T47D (cell line): Measurements from ENCODE around the gene ONECUT1.
"Not testable (repeated sequence)": the region's sequence is repeated elsewhere in the genome, so short reads cannot be mapped to it uniquely, and the experiment has no call there.

Experiments used
- DNase-seq, 2 experiments: peaks; one replicate each; pipeline versions ENCODE4 v3.0.0 to v3.0.0-alpha.2; 2011 to 2012; ENCODE audit warnings: low read depth in 1 of 2, low spot score in 1 of 2
- JUND ChIP-seq: IDR thresholded peaks from 2 replicates; pipeline ENCODE4 v1.6.1; 2012; ENCODE audit warnings: low read depth
- in situ Hi-C: cut with HindIII; loops from 2 replicates; pipeline ENCODE4 v1.10.0; 2016; ENCODE audit warnings: low sequenced_read_pairs, low pct_unique_long_range_greater_than_20kb

The ONECUT1 gene

DNA sequence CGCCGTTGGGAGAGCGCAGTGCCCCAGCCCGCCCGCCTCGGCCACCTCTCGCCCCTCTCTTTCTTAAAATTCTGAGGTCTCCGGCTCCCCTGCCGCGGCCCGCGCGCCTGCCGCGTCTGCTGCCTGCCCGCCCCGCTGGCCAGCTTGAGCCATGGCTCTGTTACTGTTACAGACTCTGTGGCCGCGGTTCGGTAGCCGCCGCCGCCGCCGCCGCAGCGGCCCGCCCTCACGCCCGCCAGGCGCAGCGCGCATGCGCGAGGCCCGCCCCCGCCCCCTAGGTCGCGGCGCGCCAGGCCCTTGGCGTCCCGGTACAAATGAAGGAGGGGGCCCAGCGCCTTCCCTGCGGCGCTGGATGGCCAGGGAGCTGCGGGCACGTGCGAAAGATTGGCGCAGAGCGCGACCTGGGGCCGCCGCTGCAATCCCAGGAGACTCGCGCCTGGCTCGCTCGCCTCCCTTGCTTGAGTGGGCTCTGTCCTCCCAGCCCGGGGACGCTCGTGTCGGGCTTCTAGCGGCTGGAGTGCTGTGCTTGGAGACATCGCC, at the start of gene ONECUT1:
Gene ONECUT1, minus strand, starts transcription at position 168 of the 540 bp plus-strand sequence. CDS start 452 bp downstream, outside the sequence.
- in situ Hi-C loops, result no loop called here
- TF ChIP-seq JUND, result no peak
- DNase-seq, result peak; percentile 71 to 89

- TF ChIP-seq JUND, result no peak
- no peak for DNase-seq
- in situ Hi-C loops, result no loop called here
Observed at GRCh38 chr15:52834379-52834778, 44.2 kb upstream of the ONECUT1 start.

DNA sequence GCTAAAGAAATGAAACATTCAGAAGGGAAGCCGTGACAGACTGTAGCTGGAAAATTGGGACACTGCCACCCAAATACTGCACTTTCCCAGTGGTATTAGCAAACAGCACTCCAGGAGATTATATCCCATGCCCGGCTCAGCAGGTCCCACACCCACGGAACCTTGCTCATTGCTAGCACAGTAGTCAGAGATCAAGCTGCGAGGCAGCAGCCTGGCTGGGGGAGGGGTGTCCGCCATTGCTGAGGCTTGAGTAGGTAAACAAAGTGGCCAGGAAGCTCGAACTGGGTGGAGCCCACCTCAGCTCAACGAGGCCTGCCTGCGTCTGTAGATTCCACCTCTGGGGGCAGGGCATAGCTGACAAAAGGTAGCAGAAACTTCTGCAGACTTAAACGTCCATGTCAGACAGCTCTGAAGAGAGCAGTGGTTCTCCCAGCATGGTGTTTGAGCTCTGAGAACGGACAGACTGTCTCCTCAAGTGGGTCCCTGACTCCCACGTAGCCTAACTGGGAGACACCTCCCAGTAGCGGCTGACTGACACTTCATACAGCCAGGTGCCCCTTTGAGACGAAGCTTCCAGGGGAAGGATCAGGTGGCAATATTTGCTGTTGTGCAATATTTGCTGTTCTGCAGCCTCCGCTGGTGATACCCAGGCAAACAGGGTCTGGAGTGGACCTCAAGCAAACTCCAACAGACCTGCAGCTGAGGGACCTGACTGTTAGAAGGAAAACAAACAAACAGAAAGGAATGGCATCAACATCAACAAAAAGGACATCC, 34.2 kb upstream of the ONECUT1 start:
- DNase-seq, in situ Hi-C loops: not testable (repeated sequence)

DNA sequence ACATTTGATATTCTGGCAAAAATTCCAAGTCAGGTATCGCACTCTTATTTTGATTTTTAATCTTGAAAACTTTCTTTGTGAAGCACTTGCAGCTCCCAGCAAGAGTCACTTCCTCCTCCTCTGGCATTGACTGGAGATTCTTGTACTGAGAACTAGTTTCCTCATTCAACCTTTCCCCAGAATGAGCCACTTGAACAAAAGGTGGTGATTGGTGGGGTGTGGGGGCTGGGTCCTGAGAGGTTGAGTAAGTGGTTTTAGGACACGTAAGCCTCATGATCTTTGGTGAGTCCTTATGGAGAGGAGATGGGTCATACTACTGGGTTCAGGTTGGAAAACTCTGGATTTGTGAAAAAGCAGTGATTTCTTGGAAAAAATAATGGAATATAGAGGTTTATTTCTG, 32.3 kb upstream of the ONECUT1 start:
- in situ Hi-C loops, result no loop called here
- TF ChIP-seq JUND, result no peak

DNA sequence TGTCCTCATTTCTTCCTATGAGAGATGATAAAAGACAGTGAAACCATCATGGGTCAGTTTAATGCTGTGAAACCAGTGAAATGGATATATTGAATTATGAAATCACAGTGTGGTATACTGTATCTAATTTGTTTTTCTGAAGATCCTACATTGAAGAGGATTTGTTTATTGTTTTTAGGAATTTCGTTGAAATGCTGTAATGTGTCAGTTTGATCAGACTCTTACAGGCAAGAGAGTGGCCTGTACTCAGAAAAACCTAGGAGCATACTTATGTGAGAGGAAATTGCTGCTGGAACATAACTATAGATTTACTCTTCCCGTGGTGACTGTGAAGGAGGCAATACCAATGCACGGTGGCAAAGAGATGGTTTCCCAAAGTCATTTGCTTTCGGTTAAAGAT, 29.1 kb upstream of the ONECUT1 start:
- DNase-seq, result no peak
- in situ Hi-C loops, result no loop called here
- no peak for TF ChIP-seq JUND

More for the DNA sequence above, 32.3 kb upstream of the ONECUT1 start:
- DNase-seq, result no peak

- DNase-seq, in situ Hi-C loops: not testable (repeated sequence)
Observed at GRCh38 chr15:52815899-52816298, 25.8 kb upstream of the ONECUT1 start.

- DNase-seq, result no peak
- in situ Hi-C loops, result no loop called here
- TF ChIP-seq JUND, result no peak
Observed at GRCh38 chr15:52808996-52809395, 18.9 kb upstream of the ONECUT1 start.

- no peak for TF ChIP-seq JUND
- in situ Hi-C loops, result no loop called here
- DNase-seq, result no peak
Observed at GRCh38 chr15:52808441-52808840, 18.3 kb upstream of the ONECUT1 start.

- DNase-seq, result no peak
- no peak for TF ChIP-seq JUND
- in situ Hi-C loops, result no loop called here
Observed at GRCh38 chr15:52806284-52806655, 16.1 kb upstream of the ONECUT1 start.

GRCh38 chr15:52805351-52806283, 15.5 kb upstream of the ONECUT1 start:
- DNase-seq, result no peak
- in situ Hi-C loops, result no loop called here
- no peak for TF ChIP-seq JUND

GRCh38 chr15:52804526-52805081, 14.5 kb upstream of the ONECUT1 start:
- no peak for TF ChIP-seq JUND
- DNase-seq, result no peak
- in situ Hi-C loops, result no loop called here

- no peak for TF ChIP-seq JUND
- no peak for DNase-seq
- in situ Hi-C loops, result no loop called here
Observed at GRCh38 chr15:52803467-52804306, 13.6 kb upstream of the ONECUT1 start.
